Loucy (cell line): ENCODE data around the gene CERK.

Experiments
- H2AFZ ChIP-seq: fragments of 200-600 bp; sonication (generic); 2 replicates; pipeline ENCODE4 v1.6.0; 2016; ENCODE audit warnings: antibody characterized with exemption, mild to moderate bottlenecking, low read length, moderate library complexity
- H3F3A ChIP-seq: fragments of 200-600 bp; 2 replicates; pipeline ENCODE4 v1.6.0; 2016; ENCODE audit warnings: antibody characterized with exemption, low read depth, mild to moderate bottlenecking
- H3K27me3 ChIP-seq: fragments of 200-600 bp; sonication (generic); 2 replicates; pipeline ENCODE4 v1.6.1; 2014; ENCODE audit warnings: low read length, mild to moderate bottlenecking; ENCODE audit not compliant: insufficient read depth, poor library complexity, severe bottlenecking
- H3K36me3 ChIP-seq: fragments of 200-600 bp; sonication (generic); 2 replicates; pipeline ENCODE4 v1.6.1; 2016; ENCODE audit warnings: low read length; ENCODE audit not compliant: insufficient read depth
- H3K4me1 ChIP-seq: fragments of 200-600 bp; sonication (generic); 2 replicates; pipeline ENCODE4 v1.5.1; 2014; ENCODE audit warnings: low read length, mild to moderate bottlenecking; ENCODE audit not compliant: insufficient read depth, poor library complexity, severe bottlenecking
- H3K4me2 ChIP-seq: fragments of 200-600 bp; sonication (generic); 2 replicates; pipeline ENCODE4 v1.6.0; 2014; ENCODE audit warnings: antibody characterized with exemption, low read length, low read depth, mild to moderate bottlenecking; ENCODE audit not compliant: poor library complexity, severe bottlenecking
- H3K4me3 ChIP-seq: fragments of 200-600 bp; sonication (generic); 2 replicates; pipeline ENCODE4 v1.5.1; 2014; ENCODE audit warnings: low read length, mild to moderate bottlenecking, mixed read lengths; ENCODE audit not compliant: poor library complexity, severe bottlenecking
- H3K79me2 ChIP-seq: fragments of 200-600 bp; sonication (generic); 2 replicates; pipeline ENCODE4 v1.6.1; 2014; ENCODE audit warnings: low read length; ENCODE audit not compliant: insufficient read depth
- H3K9ac ChIP-seq: fragments of 200-600 bp; sonication (generic); 2 replicates; pipeline ENCODE4 v1.6.0; 2014; ENCODE audit warnings: mild to moderate bottlenecking, low read depth, low read length, moderate library complexity; ENCODE audit not compliant: poor library complexity, severe bottlenecking
- H3K9me2 ChIP-seq: fragments of 200-600 bp; sonication (generic); replicated peaks from 2 replicates; pipeline ENCODE4 v1.6.1; 2016; ENCODE audit warnings: low read depth, low read length, mixed read lengths
- H3K9me3 ChIP-seq: fragments of 200-600 bp; sonication (generic); 2 replicates; pipeline ENCODE4 v1.6.1; 2014; ENCODE audit warnings: mild to moderate bottlenecking, antibody characterized with exemption, low read length, low read depth; ENCODE audit not compliant: insufficient read depth
- H4K20me1 ChIP-seq: fragments of 200-600 bp; sonication (generic); 2 replicates; pipeline ENCODE4 v1.6.0; 2014; ENCODE audit warnings: antibody characterized with exemption, low read length, mild to moderate bottlenecking; ENCODE audit not compliant: insufficient read depth, poor library complexity, severe bottlenecking
- EZH2phosphoT487 ChIP-seq: fragments of 200-600 bp; IDR thresholded peaks from 2 replicates; pipeline ENCODE4 v1.6.1; 2018; ENCODE audit warnings: antibody characterized with exemption, mild to moderate bottlenecking, moderate library complexity, borderline replicate concordance
- TF ChIP-seq, protein P1 (sequence below): fragments of 200-600 bp; sonication (generic); conservative IDR thresholded peaks from 2 replicates; pipeline ENCODE4 v1.5.1; 2014; ENCODE audit warnings: mild to moderate bottlenecking, antibody characterized with exemption, low read length

The CERK gene

DNA sequence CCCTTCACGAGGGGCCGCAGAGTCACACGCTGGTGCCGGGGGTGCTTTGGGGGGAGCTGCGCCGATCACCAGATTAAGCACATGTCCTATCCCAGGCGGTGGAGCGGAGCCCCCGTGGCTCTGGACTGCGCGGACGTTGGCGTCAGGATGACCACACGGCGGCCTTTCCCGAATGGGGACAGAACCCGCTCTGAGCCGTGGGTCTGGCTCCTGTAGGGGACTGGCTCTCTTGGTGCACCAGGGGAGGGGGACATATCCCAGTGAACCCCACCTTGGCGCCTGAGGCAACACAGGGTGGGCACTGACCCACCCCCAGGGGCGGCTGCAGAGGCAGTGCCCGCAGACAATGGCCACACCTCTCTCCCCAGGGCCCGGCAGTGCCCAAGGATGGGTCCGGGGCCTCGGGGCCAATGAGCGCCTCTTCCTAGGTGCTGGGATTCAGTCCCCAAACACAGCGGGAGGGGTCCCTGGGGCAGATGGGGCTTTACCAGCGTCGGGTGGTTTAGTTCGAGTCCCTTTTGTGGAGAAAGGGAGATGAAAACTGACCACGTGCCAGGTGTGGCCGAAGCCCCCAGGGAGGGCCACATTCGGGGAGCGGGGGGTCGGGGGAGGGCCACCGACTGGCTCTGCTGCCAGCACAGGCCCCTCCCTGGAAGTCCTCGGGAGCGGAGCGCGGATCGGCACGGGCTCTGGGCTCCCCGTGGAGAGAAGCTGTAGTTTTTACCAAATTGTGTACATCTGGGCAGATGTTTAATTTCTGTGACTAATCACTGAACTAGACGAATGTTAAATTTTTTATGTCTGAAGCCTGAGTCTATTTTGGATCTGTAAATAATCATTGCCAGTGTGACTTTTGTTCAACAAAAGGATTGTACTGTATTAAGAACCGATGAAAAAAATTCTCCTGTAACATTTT, 59.0 kb downstream of the CERK start:
- no peaks in the 10 kb centered on the region for H3K9me2 ChIP-seq
- H4K20me1 ChIP-seq: no peaks in the 10 kb centered on the region
- H2AFZ ChIP-seq: no peak overlapping the region
- no peak overlapping the region for H3K4me2 ChIP-seq
- H3K36me3 ChIP-seq: no peaks in the 10 kb centered on the region; the same call in 1 of the 2 replicates
- H3K27me3 ChIP-seq: no peaks in the 10 kb centered on the region
- TF ChIP-seq EZH2phosphoT487: no peak
- TF ChIP-seq, protein P1, sequence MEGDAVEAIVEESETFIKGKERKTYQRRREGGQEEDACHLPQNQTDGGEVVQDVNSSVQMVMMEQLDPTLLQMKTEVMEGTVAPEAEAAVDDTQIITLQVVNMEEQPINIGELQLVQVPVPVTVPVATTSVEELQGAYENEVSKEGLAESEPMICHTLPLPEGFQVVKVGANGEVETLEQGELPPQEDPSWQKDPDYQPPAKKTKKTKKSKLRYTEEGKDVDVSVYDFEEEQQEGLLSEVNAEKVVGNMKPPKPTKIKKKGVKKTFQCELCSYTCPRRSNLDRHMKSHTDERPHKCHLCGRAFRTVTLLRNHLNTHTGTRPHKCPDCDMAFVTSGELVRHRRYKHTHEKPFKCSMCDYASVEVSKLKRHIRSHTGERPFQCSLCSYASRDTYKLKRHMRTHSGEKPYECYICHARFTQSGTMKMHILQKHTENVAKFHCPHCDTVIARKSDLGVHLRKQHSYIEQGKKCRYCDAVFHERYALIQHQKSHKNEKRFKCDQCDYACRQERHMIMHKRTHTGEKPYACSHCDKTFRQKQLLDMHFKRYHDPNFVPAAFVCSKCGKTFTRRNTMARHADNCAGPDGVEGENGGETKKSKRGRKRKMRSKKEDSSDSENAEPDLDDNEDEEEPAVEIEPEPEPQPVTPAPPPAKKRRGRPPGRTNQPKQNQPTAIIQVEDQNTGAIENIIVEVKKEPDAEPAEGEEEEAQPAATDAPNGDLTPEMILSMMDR: no peak
- no peak overlapping the region for H3K9ac ChIP-seq
- no peaks in the 10 kb centered on the region for H3F3A ChIP-seq
- H3K4me1 ChIP-seq: no peaks in the 10 kb centered on the region
- no peaks in the 10 kb centered on the region for H3K9me3 ChIP-seq
- no peaks in the 10 kb centered on the region for H3K79me2 ChIP-seq
- no peak overlapping the region for H3K4me3 ChIP-seq

DNA sequence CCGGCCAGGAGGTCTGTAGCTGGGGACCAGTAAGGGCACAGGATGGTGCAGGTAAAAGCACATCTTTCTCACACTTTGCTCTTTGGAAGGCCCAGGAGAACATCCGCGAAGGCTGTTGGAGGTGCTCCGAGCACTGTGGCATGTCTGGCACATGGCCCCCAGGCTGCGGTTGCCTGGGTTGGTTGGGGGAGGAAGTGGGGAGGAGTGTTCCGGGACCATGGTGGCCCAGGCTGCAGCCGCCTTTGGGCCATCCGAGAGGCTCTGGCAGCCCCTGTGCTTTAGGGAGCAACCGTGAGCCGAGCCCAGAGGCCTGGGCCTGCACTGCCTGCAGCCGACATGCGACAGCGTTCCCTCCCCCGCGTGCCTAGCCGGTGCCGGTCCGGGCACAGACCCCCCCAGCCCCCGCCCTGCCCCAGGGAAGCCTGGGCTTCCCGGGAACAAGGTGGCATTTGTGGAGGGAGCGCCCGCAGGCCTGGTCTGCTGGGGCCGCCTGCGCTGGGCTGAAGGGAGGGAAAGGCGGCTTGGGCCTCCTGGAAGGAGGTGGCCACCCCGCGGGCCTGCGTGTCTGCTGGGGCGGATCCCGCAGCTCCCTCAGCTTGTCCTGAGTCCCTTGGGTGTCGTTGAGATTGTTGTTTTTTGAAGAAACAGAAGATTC, 59.9 kb downstream of the CERK start:
- no peaks in the 10 kb centered on the region for H3K27me3 ChIP-seq
- no peaks in the 10 kb centered on the region for H4K20me1 ChIP-seq
- no peaks in the 10 kb centered on the region for H3K9me2 ChIP-seq
- no peak for TF ChIP-seq EZH2phosphoT487
- TF ChIP-seq, protein P1: no peak
- H3K9me3 ChIP-seq: no peaks in the 10 kb centered on the region
- H3K79me2 ChIP-seq: no peaks in the 10 kb centered on the region
- H2AFZ ChIP-seq: no peak overlapping the region
- no peaks in the 10 kb centered on the region for H3F3A ChIP-seq
- H3K36me3 ChIP-seq: no peaks in the 10 kb centered on the region; the same call in 1 of the 2 replicates
- no peak overlapping the region for H3K9ac ChIP-seq
- no peak overlapping the region for H3K4me2 ChIP-seq
- no peaks in the 10 kb centered on the region for H3K4me1 ChIP-seq
- no peak overlapping the region for H3K4me3 ChIP-seq

DNA sequence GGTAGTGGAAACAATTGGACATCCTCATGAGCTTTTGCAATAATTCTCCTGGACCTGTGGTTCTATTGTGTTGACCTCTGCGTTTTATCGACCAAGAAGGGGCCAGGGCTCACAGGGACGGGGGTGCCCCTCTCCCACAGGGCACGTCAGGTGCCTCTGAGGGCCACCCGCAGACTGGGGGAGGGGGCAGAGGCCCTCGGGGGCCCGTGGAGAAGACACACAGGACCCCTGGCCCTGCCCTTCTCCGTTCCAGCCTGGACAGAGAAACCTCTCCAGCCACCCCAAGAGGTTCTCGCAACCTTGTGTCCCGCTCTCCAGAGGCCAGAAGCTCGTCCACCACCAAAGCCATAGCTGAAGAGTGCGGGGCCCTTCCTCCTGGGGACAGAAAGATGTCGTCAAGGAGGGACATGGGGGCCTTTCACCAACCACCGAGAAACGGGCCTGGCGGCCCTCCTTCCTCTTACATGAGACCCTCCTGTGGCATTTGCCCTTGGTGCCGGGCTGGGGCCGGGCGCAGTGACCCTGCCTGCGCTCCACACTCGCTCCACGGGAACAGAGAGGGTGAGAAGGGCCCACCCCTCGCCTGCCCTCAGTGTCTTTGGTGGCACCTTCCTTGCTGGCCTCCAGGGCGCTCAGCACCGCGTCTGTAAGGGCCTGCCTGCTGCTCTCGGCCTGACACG, 60.6 kb downstream of the CERK start:
- no peak for TF ChIP-seq EZH2phosphoT487
- TF ChIP-seq, protein P1: no peak
- no peak overlapping the region for H3K4me2 ChIP-seq
- H3K9me3 ChIP-seq: no peaks in the 10 kb centered on the region
- H3K79me2 ChIP-seq: no peaks in the 10 kb centered on the region
- no peaks in the 10 kb centered on the region for H3K9me2 ChIP-seq
- no peak overlapping the region for H3K9ac ChIP-seq
- no peak overlapping the region for H2AFZ ChIP-seq
- H3K4me1 ChIP-seq: no peaks in the 10 kb centered on the region
- no peaks in the 10 kb centered on the region for H4K20me1 ChIP-seq
- H3K27me3 ChIP-seq: no peaks in the 10 kb centered on the region
- H3F3A ChIP-seq: no peaks in the 10 kb centered on the region
- H3K4me3 ChIP-seq: no peak overlapping the region
- no peaks in the 10 kb centered on the region; the same call in 1 of the 2 replicates for H3K36me3 ChIP-seq
